OCI-LY7 (cell line): ENCODE results near the gene FGR. TPM values are rescaled to one million over a fixed set of nuclear protein-coding genes. Genes with fewer than 3 reads are reported as not detected.

Source experiments
- BruUV-seq: library from RNA; stranded (reverse); fragments of 400-500 nt; replicated peaks from 2 replicates; lab custom pipeline; 2021; lab: Mats Ljungman, UMichigan
- CTCF ChIA-PET: fragments of 300-600 bp; sonication (Branson Sonifier 250); formaldehyde crosslinking; loops from one replicate; lab custom pipeline; 2022; ENCODE audit warnings: antibody characterized with exemption; ENCODE audit not compliant: unreplicated experiment; lab: Charles Lee
- POLR2A ChIA-PET: fragments of 300-600 bp; sonication (Branson Sonifier 250); formaldehyde crosslinking; loops from one replicate; lab custom pipeline; 2022; ENCODE audit warnings: antibody characterized with exemption; lab: Charles Lee
- DNase-seq: peaks from one replicate; pipeline ENCODE4 v3.0.0-alpha.2; 2015; ENCODE audit warnings: low spot score
- H2AFZ ChIP-seq: fragments of 200-600 bp; sonication (generic), shearing (Covaris generic); 2 replicates; pipeline ENCODE4 v1.6.1; 2014; ENCODE audit warnings: mild to moderate bottlenecking, antibody characterized with exemption, low read length, moderate library complexity
- H3K27ac ChIP-seq: fragments of 200-600 bp; sonication (generic); 2 replicates; pipeline ENCODE4 v1.5.1; 2014; ENCODE audit warnings: mixed run types, low read depth, mild to moderate bottlenecking, moderate library complexity, low read length, inconsistent platforms; ENCODE audit not compliant: poor library complexity, severe bottlenecking
- H3K36me3 ChIP-seq: fragments of 200-600 bp; sonication (generic); 2 replicates; pipeline ENCODE4 v1.6.1; 2014; ENCODE audit warnings: mild to moderate bottlenecking, antibody characterized with exemption, low read length, moderate library complexity, mixed read lengths; ENCODE audit not compliant: insufficient read depth
- H3K4me1 ChIP-seq: fragments of 200-600 bp; sonication (generic); 2 replicates; pipeline ENCODE4 v1.5.1; 2014; ENCODE audit warnings: mild to moderate bottlenecking, low read length; ENCODE audit not compliant: insufficient read depth, poor library complexity, severe bottlenecking
- H3K4me2 ChIP-seq: fragments of 200-600 bp; sonication (generic); 2 replicates; pipeline ENCODE4 v1.6.1; 2014; ENCODE audit warnings: mild to moderate bottlenecking, low read length
- H3K4me3 ChIP-seq: fragments of 200-600 bp; sonication (generic); 2 replicates; pipeline ENCODE4 v1.5.1; 2014; ENCODE audit warnings: mild to moderate bottlenecking, low read depth, low read length; ENCODE audit not compliant: poor library complexity, severe bottlenecking
- H3K79me2 ChIP-seq: fragments of 200-600 bp; sonication (generic); 2 replicates; pipeline ENCODE4 v1.6.1; 2016; ENCODE audit warnings: low read depth, mild to moderate bottlenecking, low read length, moderate library complexity, mixed read lengths; ENCODE audit not compliant: insufficient read depth
- H3K9me2 ChIP-seq: fragments of 200-600 bp; sonication (generic); 2 replicates; pipeline ENCODE4 v1.6.1; 2016; ENCODE audit warnings: mild to moderate bottlenecking, low read length, mixed read lengths; ENCODE audit not compliant: insufficient read depth
- H3K9me3 ChIP-seq: fragments of 200-600 bp; sonication (generic); 2 replicates; pipeline ENCODE4 v1.6.1; 2014; ENCODE audit warnings: mild to moderate bottlenecking, mixed run types, low read length, mixed read lengths
- H4K20me1 ChIP-seq: fragments of 200-600 bp; sonication (generic); 2 replicates; pipeline ENCODE4 v1.6.1; 2014; ENCODE audit warnings: mild to moderate bottlenecking, antibody characterized with exemption, low read length, moderate library complexity, mixed read lengths; ENCODE audit not compliant: insufficient read depth
- CTCF ChIP-seq: fragments of 200-600 bp; sonication (generic); conservative IDR thresholded peaks from 2 replicates; pipeline ENCODE4 v1.5.1; 2014; ENCODE audit warnings: mild to moderate bottlenecking, antibody characterized with exemption, low read length, moderate library complexity, mixed read lengths
- EZH2phosphoT487 ChIP-seq: fragments of 200-600 bp; sonication (generic); IDR thresholded peaks from 2 replicates; pipeline ENCODE4 v1.6.1; 2018; ENCODE audit warnings: low read depth, borderline replicate concordance, mild to moderate bottlenecking, mixed run types, antibody characterized with exemption, low read length, moderate library complexity, mixed read lengths
- intact Hi-C: fragments of 100-400 bp; cut with micrococcal nuclease; formaldehyde crosslinking; loops from one replicate; pipeline ENCODE4 v1.10.0; 2022; ENCODE audit not compliant: unreplicated experiment
- total RNA-seq, 2 experiments: library from RNA; depleted of rRNA in 1 of 2; stranded (reverse); fragments of >200 nt in 1 of 2; shearing (Covaris generic) in 1 of 2; gene quantifications; 2 replicates each; pipeline ENCODE4 v1.2.3, GENCODE V29; 2014 to 2022

The FGR gene
- total RNA-seq, 2 experiments from 2014 or later, result 1.2 to 2.2 TPM

GRCh38 chr1:27601771-27602461 is 33.1 kb downstream of the FGR start:
- no peak for DNase-seq
- H3K4me3 ChIP-seq, result peak overlapping the region; percentile 78
- H3K9me3 ChIP-seq, result no peaks in the 10 kb centered on the region
- CTCF ChIA-PET, result no interaction called here
- no peaks in the 10 kb centered on the region; the same call in 1 of the 2 replicates for H3K79me2 ChIP-seq
- H3K4me1 ChIP-seq, result peaks cover 78% of the 10 kb centered on the region
- H3K27ac ChIP-seq, result peak overlapping the region; percentile 50
- H4K20me1 ChIP-seq, result 0 out of 2 replicates have a peak, but pooled peaks cover 11% of the 10 kb centered on the region
- no peaks in the 10 kb centered on the region for H3K36me3 ChIP-seq
- no peak for TF ChIP-seq CTCF
- no peak overlapping the region for H2AFZ ChIP-seq
- H3K9me2 ChIP-seq, result no peaks in the 10 kb centered on the region
- POLR2A ChIA-PET, result interaction anchor here (1.0 to 1.1 kb wide), 2 partner anchors 32 to 46 kb away, joined by 3 to 5 read pairs; no protein-coding TSS in a partner anchor
- peak overlapping the region; percentile 82 for H3K4me2 ChIP-seq
- no TSS peak for BruUV-seq
- intact Hi-C loops, result loop anchor here (5.0 kb wide), 1 partner anchor 185 kb away; no protein-coding TSS in a partner anchor

GRCh38 chr1:27601321-27601770 is 33.6 kb downstream of the FGR start:
- BruUV-seq, result no TSS peak
- ChIA-PET CTCF (interaction anchor here (1.1 kb wide), 1 partner anchor 186 kb away, joined by 7 read pairs; no protein-coding TSS in a partner anchor), POLR2A (interaction anchor here (1.0 to 1.2 kb wide), 2 partner anchors 16 to 31 kb away, joined by 3 to 5 read pairs; no protein-coding TSS in a partner anchor)
- peak overlapping the region; percentile 78 for H3K4me3 ChIP-seq
- H3K4me2 ChIP-seq, result peak overlapping the region; percentile 82
- H3K9me2 ChIP-seq, result no peaks in the 10 kb centered on the region
- intact Hi-C loops, result loop anchor here (5.0 kb wide), 1 partner anchor 184 kb away; no protein-coding TSS in a partner anchor
- no peaks in the 10 kb centered on the region; the same call in 1 of the 2 replicates for H3K79me2 ChIP-seq
- no peak for DNase-seq
- H2AFZ ChIP-seq, result no peak overlapping the region
- TF ChIP-seq CTCF (no peak), EZH2phosphoT487 (no peak)
- peaks cover 78% of the 10 kb centered on the region for H3K4me1 ChIP-seq
- no peaks in the 10 kb centered on the region for H3K9me3 ChIP-seq
- H4K20me1 ChIP-seq, result 0 out of 2 replicates have a peak, but pooled peaks cover 11% of the 10 kb centered on the region
- H3K36me3 ChIP-seq, result no peaks in the 10 kb centered on the region
- peak overlapping the region; percentile 50 for H3K27ac ChIP-seq
